Measurements from ENCODE around the gene PEX10.
"Not testable (repeated sequence)": the region's sequence is repeated elsewhere in the genome, so short reads cannot be mapped to it uniquely, and the experiment has no call there.

The PEX10 gene

DNA sequence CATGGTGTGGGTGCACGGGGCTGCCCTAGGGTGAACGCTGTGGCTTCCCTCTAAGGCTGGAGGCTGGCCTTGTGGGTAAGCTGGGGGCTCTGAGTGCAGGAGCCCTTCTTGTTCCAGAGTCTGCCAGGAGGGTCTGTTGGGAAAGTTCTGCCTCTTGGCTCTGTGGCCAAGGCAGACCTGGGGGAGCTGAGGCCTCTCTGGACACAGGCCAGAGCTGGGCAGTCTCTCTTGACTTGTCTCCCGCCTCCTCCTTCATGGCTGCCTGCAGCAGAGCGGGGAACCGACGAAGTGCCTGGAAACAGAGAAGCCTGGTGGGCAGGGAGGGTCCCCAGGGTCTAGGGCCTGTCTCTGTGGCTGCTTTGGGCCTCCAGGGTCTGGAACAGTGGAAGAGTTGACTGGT, 30.3 kb upstream of the PEX10 start:
- no peak for DNase-seq

- no peak for DNase-seq
Measured at GRCh38 chr1:2441746-2442145, 29.4 kb upstream of the PEX10 start.

DNA sequence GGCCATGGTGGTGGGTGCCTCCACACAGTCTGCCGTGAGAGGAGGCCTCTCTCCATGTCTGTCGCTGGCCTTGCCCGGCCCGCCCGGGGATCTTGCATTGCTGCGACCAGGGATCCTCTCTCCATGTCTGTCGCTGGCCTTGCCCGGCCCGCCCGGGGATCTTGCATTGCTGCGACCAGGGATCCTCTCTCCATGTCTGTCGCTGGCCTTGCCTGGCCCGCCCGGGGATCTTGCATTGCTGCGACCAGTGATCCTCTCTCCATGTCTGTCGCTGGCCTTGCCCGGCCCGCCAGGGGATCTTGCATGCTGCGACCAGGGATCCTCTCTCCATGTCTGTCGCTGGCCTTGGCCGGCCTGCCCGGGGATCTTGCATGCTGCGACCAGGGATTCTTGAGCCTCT, 28.0 kb upstream of the PEX10 start:
- not testable (repeated sequence) for DNase-seq

- DNase-seq: no peak
Measured at GRCh38 chr1:2439369-2439768, 27.0 kb upstream of the PEX10 start.

DNA sequence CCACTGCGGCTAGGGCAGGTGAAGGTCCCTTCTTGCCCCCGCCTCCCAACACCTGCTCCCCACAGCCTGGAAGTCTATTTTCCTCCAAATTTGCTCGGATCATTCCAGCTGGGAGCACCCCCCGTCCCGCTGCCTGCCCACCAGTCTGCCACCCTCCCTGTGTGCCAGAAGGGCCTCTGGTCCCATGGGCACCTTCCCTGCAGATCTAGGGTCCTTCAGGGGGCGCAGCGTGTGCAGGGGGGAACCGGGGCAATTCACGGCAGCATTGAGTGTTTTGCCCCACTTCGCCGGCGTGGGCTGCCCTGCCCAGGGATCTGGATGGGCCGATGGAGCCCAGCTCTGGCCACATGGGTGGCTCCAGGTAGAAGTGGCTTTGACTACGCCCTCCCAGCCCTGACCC, 26.3 kb upstream of the PEX10 start:
- no peak for DNase-seq

GRCh38 chr1:2438038-2438437, 25.7 kb upstream of the PEX10 start:
- no peak for DNase-seq

- DNase-seq: no peak
Measured at GRCh38 chr1:2437617-2438016, 25.3 kb upstream of the PEX10 start.

DNA sequence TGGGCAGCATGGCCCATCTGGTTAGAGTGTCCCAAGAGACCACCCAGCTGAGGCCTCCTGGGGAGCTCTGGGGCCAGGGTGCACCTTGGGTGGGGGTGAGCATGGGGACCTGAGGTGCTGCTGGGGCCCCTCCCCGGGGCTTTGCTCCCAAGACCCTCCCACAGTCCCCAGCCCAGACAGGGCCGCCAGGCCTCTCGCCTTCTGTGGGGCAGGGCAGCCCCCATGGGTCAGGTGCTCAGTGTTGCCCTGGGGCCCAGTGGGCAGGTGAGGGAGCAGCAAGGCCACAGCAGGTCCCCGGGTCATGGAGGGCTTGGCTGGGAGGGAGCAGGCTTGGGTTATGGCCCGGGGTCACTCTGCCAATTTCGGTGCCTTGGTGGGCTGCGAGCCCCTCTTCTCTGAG, 24.5 kb upstream of the PEX10 start:
- no peak for DNase-seq

- no peak for DNase-seq
Measured at GRCh38 chr1:2435746-2436355, 23.5 kb upstream of the PEX10 start.

DNA sequence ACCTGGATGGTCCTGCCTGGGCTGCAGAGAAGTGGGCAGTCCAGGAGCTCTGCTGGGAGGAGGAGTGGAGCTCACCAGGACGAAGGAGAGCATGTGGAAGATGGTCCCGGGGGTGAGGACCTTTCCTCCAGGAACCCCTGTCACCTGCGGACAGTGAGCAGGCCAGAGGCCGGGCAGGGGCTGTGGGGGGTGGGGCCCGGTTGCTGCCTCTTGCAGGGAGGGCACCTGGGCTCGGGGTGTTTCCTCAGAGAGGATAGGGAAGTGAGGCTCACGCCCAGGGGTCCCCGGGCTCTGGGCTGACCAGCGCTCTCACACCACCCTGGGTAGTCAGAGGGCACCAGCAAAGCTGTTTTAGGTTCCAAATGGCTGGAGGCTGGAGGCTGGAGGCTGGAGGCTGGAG, 22.7 kb upstream of the PEX10 start:
- no peak for DNase-seq

DNA sequence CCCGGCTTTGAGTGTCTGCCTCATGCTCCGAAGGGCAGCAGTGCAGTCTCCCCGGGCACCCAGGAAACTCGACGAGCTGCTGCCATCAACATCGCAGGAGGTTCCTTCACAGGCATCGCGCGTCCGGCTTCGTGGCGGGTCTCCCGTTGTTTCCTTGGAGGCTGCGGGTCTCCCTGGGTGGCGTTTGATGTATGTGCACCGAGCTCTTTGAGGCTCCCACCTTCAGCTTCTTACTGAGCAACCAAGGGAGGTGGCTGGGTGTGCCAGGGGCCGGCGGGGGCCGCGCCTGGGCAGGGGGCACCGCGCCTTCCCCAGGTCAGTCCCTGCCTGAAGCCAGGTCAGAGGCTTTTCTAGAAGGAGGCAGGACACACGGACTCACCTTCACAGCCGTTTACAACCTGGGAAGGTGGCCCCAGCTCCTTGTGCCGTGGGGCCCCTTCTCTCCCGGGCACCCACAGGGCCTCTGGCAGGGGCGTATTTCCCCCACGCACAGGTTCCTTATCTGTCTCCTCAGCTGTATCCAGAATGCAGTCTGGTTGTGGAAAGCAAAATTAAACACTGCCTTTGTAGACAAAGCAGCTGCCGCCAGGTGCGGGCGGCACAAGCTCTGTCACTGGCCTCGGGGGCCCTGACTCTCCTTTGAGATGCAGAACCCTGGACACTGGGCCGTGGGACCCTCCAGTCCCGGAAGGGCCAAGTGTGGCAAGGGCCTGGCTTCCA, 21.7 kb upstream of the PEX10 start:
- no peak for DNase-seq

- no peak for DNase-seq
Measured at GRCh38 chr1:2433196-2433595, 20.8 kb upstream of the PEX10 start.

- DNase-seq: no peak
Measured at GRCh38 chr1:2432441-2432844, 20.1 kb upstream of the PEX10 start.

DNA sequence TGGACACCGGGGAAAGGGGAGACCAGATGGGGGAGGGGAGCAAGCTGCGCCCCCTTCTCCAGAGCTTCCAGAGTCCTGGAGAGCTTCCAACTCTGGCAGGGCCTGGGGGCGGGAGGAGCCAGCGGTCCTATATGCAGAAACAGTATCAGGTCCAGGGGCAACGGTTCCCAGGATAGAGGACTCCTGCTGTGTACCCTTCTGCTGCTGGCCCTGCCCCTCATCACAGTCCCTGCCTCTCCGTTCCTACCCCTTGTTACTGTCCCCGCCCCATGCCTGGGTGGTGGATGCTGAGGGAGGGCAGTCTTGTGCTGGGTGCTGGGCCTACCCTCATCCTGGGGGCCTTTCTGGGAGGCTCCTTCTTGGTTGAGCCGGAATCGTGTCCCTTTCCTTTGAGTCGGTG, 19.2 kb upstream of the PEX10 start:
- no peak for DNase-seq

DNA sequence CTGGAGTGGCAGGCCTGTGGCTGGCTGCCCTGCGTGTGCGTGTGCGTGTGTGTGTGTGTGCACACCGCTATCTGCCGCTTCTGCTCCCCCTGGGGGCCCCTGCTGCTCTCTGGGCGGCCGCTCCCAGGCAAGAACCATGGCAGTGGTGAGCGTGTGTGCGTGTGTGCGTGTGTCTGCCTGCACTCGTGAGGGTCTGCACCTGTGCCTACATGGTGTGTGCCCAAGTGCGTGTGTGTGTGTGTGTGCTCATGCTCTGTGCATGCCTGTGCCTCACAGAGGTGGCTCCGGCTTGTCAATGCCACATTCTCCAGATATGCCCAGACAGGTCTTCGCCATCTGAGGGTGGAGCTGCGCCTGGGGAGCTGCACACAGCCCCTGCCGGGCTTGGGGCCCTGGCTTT, 18.7 kb upstream of the PEX10 start:
- no peak for DNase-seq

DNA sequence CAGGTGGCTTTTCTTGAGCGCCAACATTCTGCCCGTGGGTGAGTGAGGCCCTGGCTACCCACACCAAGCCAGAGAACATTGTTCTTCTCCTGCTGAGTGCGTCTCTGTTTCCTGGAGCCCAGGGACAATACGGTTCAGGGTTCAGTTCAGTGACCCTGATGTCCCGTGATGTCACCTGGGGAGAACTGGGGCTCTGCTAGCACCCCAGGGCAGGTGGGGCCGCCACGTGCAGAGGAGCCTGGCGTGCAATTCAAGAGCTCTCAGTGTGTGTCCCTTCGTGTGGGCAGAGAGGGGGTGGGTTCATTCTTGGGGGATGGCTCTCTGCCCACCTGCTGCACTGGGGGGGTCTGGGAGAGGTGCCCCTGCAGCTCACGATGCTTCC, 18.2 kb upstream of the PEX10 start:
- no peak for DNase-seq

GRCh38 chr1:2429780-2430591, 17.6 kb upstream of the PEX10 start:
- no peak for DNase-seq

GRCh38 chr1:2428490-2428889, 16.1 kb upstream of the PEX10 start:
- no peak for DNase-seq

GRCh38 chr1:2427976-2428375, 15.6 kb upstream of the PEX10 start:
- no peak for DNase-seq

DNA sequence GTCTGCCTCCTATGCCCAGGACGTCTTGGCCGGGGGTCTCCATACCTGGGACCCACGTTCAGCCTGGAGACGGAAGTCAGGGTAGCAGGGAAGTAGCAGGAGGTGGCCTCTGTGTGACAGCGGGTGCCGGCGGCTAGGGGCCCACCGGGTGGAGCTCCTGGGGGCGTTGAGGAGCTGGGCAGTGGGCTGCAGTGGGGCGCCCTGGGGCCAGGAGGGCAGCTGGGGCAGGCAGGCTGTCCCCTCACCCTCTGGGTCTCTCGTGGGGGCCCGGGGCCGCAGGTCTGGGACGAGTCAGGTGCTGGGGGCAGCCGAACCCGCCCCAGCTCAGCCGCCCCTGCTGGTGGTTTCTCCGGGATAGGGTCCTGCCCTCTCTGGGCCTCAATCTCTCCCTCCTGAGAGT, 14.7 kb upstream of the PEX10 start:
- DNase-seq: no peak

DNA sequence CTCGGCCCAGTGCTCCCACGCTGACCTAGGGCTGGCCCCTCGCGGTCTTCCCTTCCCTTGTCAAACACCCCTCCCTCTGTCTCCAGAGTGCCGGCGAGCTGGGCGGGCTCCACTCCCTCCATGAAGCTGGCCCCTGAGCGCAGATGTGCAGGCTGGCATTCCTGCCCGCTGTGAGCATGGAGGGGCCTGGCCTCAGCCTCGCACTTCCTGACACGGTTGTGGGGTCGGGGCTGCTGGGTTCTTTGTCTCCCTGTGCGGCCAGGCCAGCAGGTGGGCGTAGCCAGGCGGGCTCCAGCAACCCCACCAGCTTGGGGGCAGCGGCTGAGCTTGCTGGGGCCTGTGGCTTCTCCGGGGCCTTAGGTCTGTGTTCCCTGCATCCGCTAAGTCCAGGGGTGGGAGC, 14.2 kb upstream of the PEX10 start:
- no peak for DNase-seq

DNA sequence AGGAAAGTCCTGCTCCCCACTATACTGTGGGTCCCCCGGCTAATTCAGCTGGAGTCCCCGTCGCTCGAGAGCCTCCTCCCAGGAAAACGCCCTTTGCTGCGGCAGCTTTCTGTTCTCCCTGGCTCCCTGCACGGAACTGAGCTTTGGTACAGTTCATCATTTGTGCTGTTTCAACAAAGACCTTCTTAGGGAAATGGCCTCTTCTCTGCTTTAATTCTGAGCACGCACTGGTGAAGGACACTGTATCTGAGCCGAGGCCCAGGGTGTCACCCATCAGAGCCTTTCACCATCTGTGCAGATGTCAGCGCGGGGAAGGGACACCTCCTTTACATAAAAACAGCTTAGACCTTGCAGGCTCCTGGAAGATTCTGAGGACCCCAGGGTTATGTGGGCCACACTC, 13.5 kb upstream of the PEX10 start:
- DNase-seq: no peak

- no peak for DNase-seq
Measured at GRCh38 chr1:2422523-2422922, 10.2 kb upstream of the PEX10 start.

GRCh38 chr1:2419416-2419815, 7.1 kb upstream of the PEX10 start:
- no peak for DNase-seq
